RWPE1 (cell line): ENCODE measurements around the gene HSPBAP1.
"Not testable (repeated sequence)": the region's sequence is repeated elsewhere in the genome, so short reads cannot be mapped to it uniquely, and the experiment has no call there.

Source experiments
- CTCF ChIA-PET: fragments of 350-600 bp; sonication (Branson Sonifier 250); formaldehyde crosslinking; extraction: SDS; loops from one replicate; lab custom pipeline; 2021; lab: Yijun Ruan, JAX
- POLR2A ChIA-PET: fragments of 400-600 bp; formaldehyde crosslinking; extraction: SDS; loops from one replicate; lab custom pipeline; 2020; ENCODE audit warnings: antibody characterized with exemption; ENCODE audit not compliant: low non-redundant PET; lab: Yijun Ruan, JAX
- DNase-seq: peaks from one replicate; pipeline ENCODE4 v3.0.0; 2012; ENCODE audit warnings: low spot score
- H3K27ac ChIP-seq: fragments of 450-650 bp; 2 replicates; pipeline ENCODE4 v1.5.1; 2017
- CTCF ChIP-seq: fragments of 450-650 bp; conservative IDR thresholded peaks from 2 replicates; pipeline ENCODE4 v1.5.1; 2017; ENCODE audit warnings: low read depth, mild to moderate bottlenecking

Gene HSPBAP1

GRCh38 chr3:122748347-122748746 is 45.3 kb downstream of the HSPBAP1 start:
- TF ChIP-seq CTCF, result no peak
- no peak overlapping the region for H3K27ac ChIP-seq
- ChIA-PET POLR2A (no interaction called here), CTCF (no interaction called here)
- no peak for DNase-seq

- POLR2A ChIA-PET, H3K27ac ChIP-seq, DNase-seq, CTCF ChIA-PET: not testable (repeated sequence)
These were observed 46.3 kb downstream of the HSPBAP1 start for GRCh38 chr3:122747295-122747694.

- ChIA-PET CTCF (interaction anchor here (0.6 to 1.1 kb wide), 4 partner anchors 24 to 504 kb away, joined by 3 to 5 read pairs (median 4); no protein-coding TSS in a partner anchor), POLR2A (no interaction called here)
- H3K27ac ChIP-seq, result no peak overlapping the region
- TF ChIP-seq CTCF, result no peak
- peak; percentile 45 for DNase-seq
These were observed 48.1 kb downstream of the HSPBAP1 start for GRCh38 chr3:122745369-122746021.

- no peak for TF ChIP-seq CTCF
- CTCF ChIA-PET, result interaction anchor here (0.6 kb wide), 1 partner anchor 276 kb away, joined by 3 read pairs; no protein-coding TSS in a partner anchor
- H3K27ac ChIP-seq, result no peak overlapping the region
- POLR2A ChIA-PET, result no interaction called here
- DNase-seq, result no peak
These were observed 50.0 kb downstream of the HSPBAP1 start for GRCh38 chr3:122743581-122744120.

GRCh38 chr3:122742234-122742633 is 51.4 kb downstream of the HSPBAP1 start:
- no peak for TF ChIP-seq CTCF
- no peak for DNase-seq
- POLR2A ChIA-PET, result no interaction called here
- CTCF ChIA-PET, result interaction anchor here (0.5 kb wide), 1 partner anchor 27 kb away, joined by 5 read pairs; no protein-coding TSS in a partner anchor
- H3K27ac ChIP-seq, result no peak overlapping the region

- TF ChIP-seq CTCF, result no peak
These were observed 54.5 kb downstream of the HSPBAP1 start for GRCh38 chr3:122739172-122739571.

GRCh38 chr3:122732682-122733525 is 60.7 kb downstream of the HSPBAP1 start:
- peak overlapping the region; percentile 18; the same call in 1 of the 2 replicates for H3K27ac ChIP-seq
- CTCF ChIA-PET, POLR2A ChIA-PET, DNase-seq: not testable (repeated sequence)

More at GRCh38 chr3:122739172-122739571, 54.5 kb downstream of the HSPBAP1 start:
- POLR2A ChIA-PET, result no interaction called here
- no peak for DNase-seq
- no peak overlapping the region for H3K27ac ChIP-seq
- CTCF ChIA-PET, result interaction anchor here (0.7 kb wide), 1 partner anchor 16 kb away, joined by 3 read pairs; no protein-coding TSS in a partner anchor
